Germinal center (tissue), 1 donor: ENCODE data around the gene GABARAPL1.
"Not testable (repeated sequence)": the region's sequence is repeated elsewhere in the genome, so short reads cannot be mapped to it uniquely, and the experiment has no call there.

ENCODE experiments used
- DNase-seq: peaks from one replicate; pipeline ENCODE4 v3.0.0; 2012; ENCODE audit warnings: mixed read lengths, low spot score

Gene GABARAPL1

GRCh38 chr12:10212739-10213131 lies at the start of gene GABARAPL1:
Gene GABARAPL1 (plus strand): TSS chr12:10212877. CDS start chr12:10213130, 253 bp downstream.
- peak; percentile 88 for DNase-seq

DNA sequence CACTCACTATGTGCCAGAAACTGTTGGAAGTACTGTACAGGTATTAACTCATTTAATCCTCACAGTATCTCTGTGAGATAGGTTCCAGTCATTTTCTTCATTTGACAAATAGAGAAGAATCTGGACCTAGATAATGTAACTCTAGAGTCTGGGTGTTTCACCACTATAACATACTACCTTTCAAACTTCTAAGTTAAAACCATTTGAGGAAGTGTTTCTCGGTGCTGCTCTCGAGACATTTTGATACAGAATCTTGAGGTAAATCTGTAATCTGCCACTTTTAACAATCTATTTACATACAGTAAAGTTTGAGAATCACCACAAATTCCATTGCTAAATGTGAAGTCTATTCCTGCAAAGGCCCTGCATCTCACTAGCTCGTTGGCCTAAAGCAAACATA lies 49.6 kb upstream of the GABARAPL1 start:
- DNase-seq = peak; percentile 23

GRCh38 chr12:10165421-10165820 lies 47.3 kb upstream of the GABARAPL1 start:
- no peak for DNase-seq

- DNase-seq = no peak
Observed at GRCh38 chr12:10167599-10167998, 45.1 kb upstream of the GABARAPL1 start.

GRCh38 chr12:10169104-10169503 lies 43.6 kb upstream of the GABARAPL1 start:
- DNase-seq = no peak

- peak; percentile 59 for DNase-seq
Observed at GRCh38 chr12:10170216-10170615, 42.5 kb upstream of the GABARAPL1 start.

- DNase-seq = no peak
Observed at GRCh38 chr12:10171973-10172728, 40.5 kb upstream of the GABARAPL1 start, which contains the start of gene OLR1. Gene OLR1 (minus strand): TSS chr12:10172132. CDS start chr12:10172077, 55 bp downstream.

DNA sequence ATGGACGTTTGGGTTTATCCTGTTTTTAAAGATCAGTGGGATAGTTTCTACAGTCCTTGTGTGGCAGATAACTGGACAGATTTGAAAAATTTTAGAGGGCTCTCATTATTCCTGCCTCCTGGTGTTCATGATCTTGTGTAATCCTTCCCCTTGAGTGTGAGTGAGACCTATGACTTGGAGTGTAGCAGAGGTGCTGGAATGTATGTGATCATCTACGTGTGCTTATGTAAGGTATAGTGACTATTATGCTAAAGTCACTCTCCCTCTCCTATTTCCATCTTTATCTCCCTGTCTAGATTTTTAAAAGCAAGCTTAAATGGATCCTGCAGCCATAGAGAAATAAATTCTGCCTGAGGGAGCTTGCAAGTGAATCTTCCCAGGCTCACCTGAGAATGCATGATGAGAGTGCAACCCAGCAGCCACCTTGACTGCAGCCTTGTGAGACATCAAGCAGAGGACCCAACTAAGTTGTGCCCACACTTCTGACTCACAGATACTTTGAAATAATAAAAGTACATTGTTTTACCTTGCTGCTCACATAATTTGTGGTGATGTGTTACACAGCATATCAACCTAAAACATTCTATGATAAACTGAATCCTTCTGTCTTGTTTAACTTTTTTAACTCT lies 37.6 kb upstream of the GABARAPL1 start:
- no peak for DNase-seq

- no peak for DNase-seq
Observed at GRCh38 chr12:10175846-10176636, 36.6 kb upstream of the GABARAPL1 start.

- no peak for DNase-seq
Observed at GRCh38 chr12:10178821-10179220, 33.9 kb upstream of the GABARAPL1 start, which contains the start of gene TMEM52B. Gene TMEM52B (plus strand): TSS chr12:10179032. CDS start chr12:10179575, 543 bp downstream.

- no peak for DNase-seq
Observed at GRCh38 chr12:10179776-10180181, 32.9 kb upstream of the GABARAPL1 start.

- DNase-seq = no peak
Observed at GRCh38 chr12:10182354-10183049, 30.2 kb upstream of the GABARAPL1 start.

- DNase-seq = no peak
Observed at GRCh38 chr12:10184261-10184843, 28.3 kb upstream of the GABARAPL1 start.

DNA sequence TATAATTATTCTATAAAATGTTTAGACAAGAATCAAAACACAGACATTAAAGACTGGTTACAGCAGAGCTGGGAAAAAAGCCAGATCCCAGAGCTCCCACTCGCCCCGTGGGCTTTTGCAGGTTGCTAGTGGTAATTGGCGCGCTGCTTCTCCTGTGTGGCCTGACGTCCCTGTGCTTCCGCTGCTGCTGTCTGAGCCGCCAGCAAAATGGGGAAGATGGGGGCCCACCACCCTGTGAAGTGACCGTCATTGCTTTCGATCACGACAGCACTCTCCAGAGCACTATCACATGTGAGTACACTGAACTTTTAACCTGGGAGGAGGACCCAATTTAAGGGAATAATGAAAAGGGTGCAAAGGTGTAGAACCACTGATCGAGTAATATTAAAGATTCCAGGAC lies 26.4 kb upstream of the GABARAPL1 start:
- DNase-seq = no peak

DNA sequence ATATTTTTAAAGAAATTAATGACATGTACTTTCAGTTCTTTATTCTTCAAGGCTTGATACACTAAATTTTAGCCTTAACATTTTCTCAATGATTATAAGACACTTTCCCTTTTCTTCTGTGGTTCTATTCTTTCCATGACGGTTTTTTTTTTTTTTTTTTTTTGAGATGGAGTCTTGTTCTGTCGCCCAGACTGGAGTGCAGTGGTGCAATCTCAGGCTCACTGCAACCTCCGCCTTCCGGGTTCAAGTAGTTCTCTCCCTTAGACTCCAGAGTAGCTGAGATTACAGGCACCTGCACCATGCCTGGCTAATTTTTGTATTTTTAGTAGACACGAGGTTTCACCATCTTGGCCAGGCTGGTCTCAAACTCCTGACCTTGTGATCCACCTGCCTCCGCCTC lies 25.7 kb upstream of the GABARAPL1 start:
- DNase-seq = not testable (repeated sequence)

DNA sequence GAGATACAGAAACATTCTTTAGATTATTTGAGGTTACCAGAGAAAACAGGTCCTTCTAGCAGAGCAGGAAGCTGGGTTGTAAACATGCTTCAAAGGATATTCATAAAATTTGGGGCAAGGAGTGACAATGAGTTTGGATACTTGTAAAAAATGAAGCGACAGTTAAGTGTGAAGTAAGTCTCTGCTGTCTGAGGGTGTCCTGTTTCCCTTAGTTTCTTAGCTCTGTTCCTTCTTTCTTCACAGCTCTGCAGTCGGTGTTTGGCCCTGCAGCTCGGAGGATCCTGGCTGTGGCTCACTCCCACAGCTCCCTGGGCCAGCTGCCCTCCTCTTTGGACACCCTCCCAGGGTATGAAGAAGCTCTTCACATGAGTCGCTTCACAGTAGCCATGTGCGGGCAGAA lies 23.0 kb upstream of the GABARAPL1 start:
- no peak for DNase-seq

DNA sequence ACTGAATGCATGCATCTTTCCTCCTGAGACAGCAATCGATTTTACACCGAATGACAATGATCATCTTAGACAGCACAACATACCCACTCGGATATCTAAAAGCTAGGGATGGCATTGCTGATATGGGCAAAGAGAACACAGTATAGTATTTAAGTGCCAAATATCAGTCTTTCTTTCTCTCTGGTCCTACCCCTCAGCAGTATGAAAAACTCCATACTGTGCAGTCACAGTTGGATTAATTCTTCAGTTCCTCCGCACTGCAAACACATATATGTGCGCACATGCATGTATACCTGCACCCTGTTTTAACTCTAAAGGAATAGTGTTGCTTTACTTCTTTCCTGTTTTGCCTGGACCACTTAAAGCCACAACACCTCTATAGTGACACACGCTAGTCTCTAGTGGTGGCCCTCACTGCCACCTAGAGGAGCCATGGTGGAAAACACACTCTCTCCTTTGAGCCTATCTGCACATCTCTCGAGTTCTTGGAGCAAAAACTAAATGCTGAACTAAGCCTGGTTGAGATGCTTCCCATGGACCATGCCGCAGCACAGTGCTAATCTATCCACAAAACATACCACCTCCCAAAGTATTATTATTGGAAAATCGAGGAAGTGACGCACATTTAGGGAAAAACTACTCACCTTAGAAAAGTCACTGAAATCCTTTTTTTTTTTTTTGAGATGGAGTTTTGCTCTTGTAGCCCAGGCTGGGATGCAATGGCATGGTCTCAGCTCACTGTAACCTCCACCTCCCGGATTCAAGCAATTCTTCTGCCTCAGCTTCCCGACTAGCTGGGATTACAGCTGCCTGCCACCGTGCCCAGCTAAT lies 21.9 kb upstream of the GABARAPL1 start:
- DNase-seq = peak; percentile 77

DNA sequence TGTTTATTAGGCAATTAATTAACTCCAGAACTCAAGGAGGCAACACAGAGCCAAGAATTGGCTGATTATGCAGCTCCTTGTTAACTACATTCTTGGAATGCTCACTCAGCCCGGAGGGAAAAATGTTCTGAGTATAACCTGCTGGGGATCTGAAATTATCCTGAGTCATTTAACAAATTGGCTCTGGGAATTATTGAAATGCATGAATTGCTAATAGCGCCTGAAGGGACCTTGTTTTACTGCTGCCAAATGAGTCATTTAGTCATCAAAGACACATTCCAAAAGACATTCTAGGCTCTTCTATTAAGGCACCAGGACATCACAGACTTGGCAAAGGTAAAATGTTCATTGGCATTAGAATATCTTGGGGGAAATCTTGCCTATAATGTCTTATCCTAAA lies 20.8 kb upstream of the GABARAPL1 start:
- no peak for DNase-seq

- no peak for DNase-seq
Observed at GRCh38 chr12:10194160-10194670, 18.5 kb upstream of the GABARAPL1 start.

GRCh38 chr12:10196210-10196609 lies 16.5 kb upstream of the GABARAPL1 start:
- DNase-seq = peak; percentile 49
